Cerebellar cortex (tissue), 1 donor: ENCODE data around the gene MAP1LC3A.
"Not testable (repeated sequence)": the region's sequence is repeated elsewhere in the genome, so short reads cannot be mapped to it uniquely, and the experiment has no call there.

Experiments
- DNase-seq: peaks from one replicate; pipeline ENCODE4 v3.0.0-alpha.2; 2015; ENCODE audit warnings: low spot score

Gene MAP1LC3A

GRCh38 chr20:34558320-34559218, at the start of gene MAP1LC3A:
MAP1LC3A (plus strand) TSS chr20:34558718; CDS start chr20:34558869, 151 bp downstream.
- DNase-seq: peak; percentile 93

- DNase-seq: no peak
Measured at GRCh38 chr20:34510575-34510974, 47.9 kb upstream of the MAP1LC3A start.

GRCh38 chr20:34511891-34512265, 46.6 kb upstream of the MAP1LC3A start:
- DNase-seq: no peak

- DNase-seq: no peak
Measured at GRCh38 chr20:34512266-34512954, 46.1 kb upstream of the MAP1LC3A start.

- no peak for DNase-seq
Measured at GRCh38 chr20:34512955-34513419, 45.5 kb upstream of the MAP1LC3A start.

GRCh38 chr20:34514034-34514433, 44.5 kb upstream of the MAP1LC3A start:
- DNase-seq: not testable (repeated sequence)

GRCh38 chr20:34514897-34515483, 43.5 kb upstream of the MAP1LC3A start:
- DNase-seq: no peak

- peak; percentile 88 for DNase-seq
Measured at GRCh38 chr20:34515484-34516246, 42.9 kb upstream of the MAP1LC3A start.

GRCh38 chr20:34516247-34517113, 42.0 kb upstream of the MAP1LC3A start, which contains the start of gene DYNLRB1:
DYNLRB1 (plus strand) TSS chr20:34516422; CDS start chr20:34516459, 37 bp downstream.
- DNase-seq: peak; percentile 98

- DNase-seq: no peak
Measured at GRCh38 chr20:34517114-34517505, 41.4 kb upstream of the MAP1LC3A start.

- not testable (repeated sequence) for DNase-seq
Measured at GRCh38 chr20:34518863-34519262, 39.7 kb upstream of the MAP1LC3A start.

- DNase-seq: not testable (repeated sequence)
Measured at GRCh38 chr20:34519841-34520240, 38.7 kb upstream of the MAP1LC3A start.

- peak; percentile 54 for DNase-seq
Measured at GRCh38 chr20:34522969-34523871, 35.3 kb upstream of the MAP1LC3A start.

- DNase-seq: no peak
Measured at GRCh38 chr20:34524426-34524825, 34.1 kb upstream of the MAP1LC3A start.

GRCh38 chr20:34525342-34525708, 33.2 kb upstream of the MAP1LC3A start:
- DNase-seq: no peak

- no peak for DNase-seq
Measured at GRCh38 chr20:34525709-34526416, 32.7 kb upstream of the MAP1LC3A start.

GRCh38 chr20:34526466-34526865, 32.1 kb upstream of the MAP1LC3A start:
- DNase-seq: no peak

GRCh38 chr20:34527016-34527415, 31.5 kb upstream of the MAP1LC3A start:
- no peak for DNase-seq

GRCh38 chr20:34528921-34529297, 29.6 kb upstream of the MAP1LC3A start:
- DNase-seq: peak; percentile 43
